ENCODE data around the gene PLA2G1B. TPM values are rescaled to one million over a fixed set of nuclear protein-coding genes. Genes with fewer than 3 reads are reported as not detected.
"Not testable (repeated sequence)": the region's sequence is repeated elsewhere in the genome, so short reads cannot be mapped to it uniquely, and the experiment has no call there.

The PLA2G1B gene
- total RNA-seq, 4 donors from 2014 or later, result not detected

- TF ChIP-seq CTCF (IDR thresholded peaks at IDR 0.05) (no peak), POLR2A (IDR thresholded peaks at IDR 0.05) (no peak)
- DNase-seq (ENCODE audit: low spot score in 2 of 2), result no peak
- 96 to 98% methylated on average over 4 of the region's 4 CpGs for WGBS, 2 donors
- H3K4me3 ChIP-seq (ENCODE audit: low read depth, poor library complexity, severe bottlenecking), result no peak overlapping the region
- intact Hi-C loops (cut with DNase I; ENCODE audit: low total_unique reads), result no loop called here
These were observed 11.7 kb upstream of the PLA2G1B start for GRCh38 chr12:120339256-120339655.

DNA sequence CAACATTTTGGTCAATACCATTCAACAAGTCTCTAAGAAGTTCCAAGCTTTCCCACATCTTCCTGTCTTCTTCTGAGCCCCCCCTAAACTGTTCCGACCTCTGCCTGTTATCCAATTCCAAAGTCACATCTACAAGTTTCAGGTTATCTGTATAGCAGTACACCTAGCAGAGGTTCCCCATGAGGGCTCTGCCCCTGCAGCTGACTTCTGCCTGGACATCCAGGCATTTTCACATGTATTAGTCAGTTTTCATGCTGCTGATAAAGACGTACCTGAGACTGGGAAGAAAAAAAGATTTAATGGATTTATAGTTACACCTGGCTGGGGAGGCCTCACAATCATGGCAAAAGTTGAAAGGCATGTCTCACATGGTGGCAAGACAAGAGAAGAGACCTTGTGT is 10.2 kb upstream of the PLA2G1B start:
- intact Hi-C loops (cut with DNase I; ENCODE audit: low total_unique reads), result no loop called here
- TF ChIP-seq POLR2A (IDR thresholded peaks at IDR 0.05) (no peak), CTCF (IDR thresholded peaks at IDR 0.05) (no peak)
- DNase-seq (ENCODE audit: low spot score in 2 of 2), result no peak
- 84 to 85% methylated on average over 2 of the region's 2 CpGs for WGBS, 2 donors
- no peak overlapping the region for H3K4me3 ChIP-seq (ENCODE audit: low read depth, poor library complexity, severe bottlenecking)

GRCh38 chr12:120336392-120336791 is 8.8 kb upstream of the PLA2G1B start:
- intact Hi-C loops (cut with DNase I; ENCODE audit: low total_unique reads); DNase-seq (ENCODE audit: low spot score in 2 of 2); H3K4me3 ChIP-seq (ENCODE audit: low read depth, poor library complexity, severe bottlenecking): not testable (repeated sequence)
- WGBS, 2 donors, result 90 to 91% methylated on average over 2 of the region's 2 CpGs

GRCh38 chr12:120335447-120335846 is 7.9 kb upstream of the PLA2G1B start:
- WGBS, 2 donors, result 20 to 22% methylated on average over 12 of the region's 12 CpGs
- H3K4me3 ChIP-seq (ENCODE audit: low read depth, poor library complexity, severe bottlenecking); intact Hi-C loops (cut with DNase I; ENCODE audit: low total_unique reads): not testable (repeated sequence)
- peak in 1 of 2 donors; percentile 22 for DNase-seq (ENCODE audit: low spot score in 2 of 2)

DNA sequence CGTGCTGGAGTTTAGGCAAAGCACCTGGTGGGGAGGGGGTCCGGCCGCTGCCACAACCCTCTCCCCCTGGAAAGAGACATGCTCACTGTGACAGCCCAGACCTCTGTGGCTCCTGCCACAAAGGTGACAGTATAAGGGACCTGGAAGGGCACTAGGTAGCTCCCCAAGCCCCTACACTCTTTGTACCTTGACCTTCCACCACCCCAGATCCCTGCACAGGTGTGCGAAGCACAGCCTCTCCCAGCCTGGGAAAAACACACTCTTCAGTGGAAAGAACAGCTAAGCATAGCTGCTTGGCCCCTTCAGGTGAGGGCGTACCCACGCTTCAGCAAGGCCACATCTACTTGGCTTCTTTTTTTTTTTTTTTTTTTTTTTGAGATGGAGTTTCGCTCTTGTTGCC is 4.9 kb upstream of the PLA2G1B start:
- intact Hi-C loops (cut with DNase I; ENCODE audit: low total_unique reads), result no loop called here
- TF ChIP-seq CTCF (IDR thresholded peaks at IDR 0.05), result no peak
- TF ChIP-seq POLR2A (IDR thresholded peaks at IDR 0.05), result no peak
- no peak for DNase-seq (ENCODE audit: low spot score in 2 of 2)
- 85 to 87% methylated on average over 7 of the region's 7 CpGs for WGBS, 2 donors
- H3K4me3 ChIP-seq (ENCODE audit: low read depth, poor library complexity, severe bottlenecking), result no peak overlapping the region

- WGBS, 2 donors, result 87 to 89% methylated on average over 5 of the region's 5 CpGs
- DNase-seq (ENCODE audit: low spot score in 2 of 2), result no peak
- TF ChIP-seq POLR2A (IDR thresholded peaks at IDR 0.05), result no peak
- TF ChIP-seq CTCF (IDR thresholded peaks at IDR 0.05), result no peak
- intact Hi-C loops (cut with DNase I; ENCODE audit: low total_unique reads), result no loop called here
- H3K4me3 ChIP-seq (ENCODE audit: low read depth, poor library complexity, severe bottlenecking), result no peak overlapping the region
These were observed 4.5 kb upstream of the PLA2G1B start for GRCh38 chr12:120332041-120332440.

DNA sequence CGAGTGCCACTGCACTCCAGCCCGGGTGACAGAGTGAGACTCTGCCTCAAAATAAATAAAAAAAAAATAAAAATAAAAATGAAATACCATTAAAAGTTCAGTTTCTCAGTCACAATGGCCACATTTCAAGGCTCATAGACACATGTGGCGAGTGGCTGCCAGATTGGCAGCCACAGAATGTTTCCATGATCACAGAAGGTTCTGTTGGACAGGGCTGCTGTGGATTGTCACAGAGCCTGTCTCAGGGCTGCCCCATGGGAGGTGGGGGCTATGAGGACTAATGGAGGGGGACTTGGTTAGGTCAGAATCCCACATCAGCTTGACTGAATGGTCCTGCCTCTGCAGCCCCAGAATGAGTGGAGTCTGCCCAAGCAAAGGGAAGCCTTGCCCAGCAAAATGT is 3.8 kb upstream of the PLA2G1B start:
- H3K4me3 ChIP-seq (ENCODE audit: low read depth, poor library complexity, severe bottlenecking), result no peak overlapping the region
- intact Hi-C loops (cut with DNase I; ENCODE audit: low total_unique reads), result no loop called here
- DNase-seq (ENCODE audit: low spot score in 2 of 2), result no peak
- TF ChIP-seq CTCF (IDR thresholded peaks at IDR 0.05) (no peak), POLR2A (IDR thresholded peaks at IDR 0.05) (no peak)
- 44 to 51% methylated on average over 3 of the region's 3 CpGs for WGBS, 2 donors

All from lower leg skin (tissue), 4 donors.